ENCODE results near the gene SCGN.

- TF ChIP-seq POLR2A (IDR thresholded peaks at IDR 0.05; ENCODE audit: low read depth, low read length) (no peak), CTCF (conservative IDR thresholded peaks at IDR 0.05; ENCODE audit: low read depth, low read length) (no peak), USF2 (IDR thresholded peaks at IDR 0.05; ENCODE audit: low read depth, low read length) (no peak), ELK1 (IDR thresholded peaks at IDR 0.05; ENCODE audit: borderline replicate concordance, low read depth, low read length) (no peak), RAD21 (IDR thresholded peaks at IDR 0.05; ENCODE audit: low read length) (no peak), MAFK (IDR thresholded peaks at IDR 0.05; ENCODE audit: low read depth, low read length) (no peak), FOS (IDR thresholded peaks at IDR 0.05; ENCODE audit: low read depth, low read length) (no peak), SMC3 (IDR thresholded peaks at IDR 0.05; ENCODE audit: low read depth, low read length) (no peak), NFE2L2 (IDR thresholded peaks at IDR 0.05; ENCODE audit: low read depth, low read length) (no peak), BHLHE40 (IDR thresholded peaks at IDR 0.05; ENCODE audit: low read depth, low read length) (no peak), MAZ (IDR thresholded peaks at IDR 0.05; ENCODE audit: borderline replicate concordance, low read depth, low read length) (no peak), CEBPB (IDR thresholded peaks at IDR 0.05; ENCODE audit: low read depth, low read length) (no peak), RCOR1 (IDR thresholded peaks at IDR 0.05; ENCODE audit: insufficient replicate concordance, low read length) (no peak), RFX5 (IDR thresholded peaks at IDR 0.05; ENCODE audit: low read depth, low read length) (no peak)
Observed at GRCh38 chr6:25669413-25669812, 17.4 kb downstream of the SCGN start.
